Erythroblast (primary cell): ENCODE measurements around the gene FBXL7.

ENCODE experiments used
- GATA1 ChIP-seq: IDR thresholded peaks from 2 replicates; pipeline ENCODE4 v1.6.1; 2011; ENCODE audit warnings: low read depth, mild to moderate bottlenecking, control low read depth, low read length, moderate library complexity
- POLR2A ChIP-seq: IDR thresholded peaks from 2 replicates; pipeline ENCODE4 v1.6.1; 2011; ENCODE audit warnings: mild to moderate bottlenecking, low read length

GRCh38 chr5:15904899-15905830 is 405.2 kb downstream of the FBXL7 start:
- TF ChIP-seq POLR2A (no peak), GATA1 (no peak)
